Activated CD8-positive, alpha-beta T cell treated with anti-CD3 and anti-CD28 coated beads, Interleukin-2, amount 10 ng/mL, durations not matched to agents 7 days and 5 days (primary cell): ENCODE results near the gene MGMT. TPM values are rescaled to one million over a fixed set of nuclear protein-coding genes. Genes with fewer than 3 reads are reported as not detected.

Experiments used
- ATAC-seq: fragments of 150-1000 bp; cut with Tn5 transposase; one replicate; pipeline ENCODE4 v1.10.0; 2021; ENCODE audit warnings: moderate library complexity
- CTCF ChIA-PET: fragments of 350-600 bp; sonication (Branson Sonifier 250); formaldehyde crosslinking; loops from one replicate; lab custom pipeline; 2021; ENCODE audit warnings: antibody characterized with exemption; lab: Charles Lee
- POLR2A ChIA-PET: fragments of 350-600 bp; sonication (Branson Sonifier 250); formaldehyde crosslinking; loops from one replicate; lab custom pipeline; 2021; ENCODE audit warnings: antibody characterized with exemption; lab: Charles Lee
- DNase-seq: peaks from one replicate; pipeline ENCODE4 v3.0.0-alpha.2; 2020
- H3K27ac Mint-ChIP-seq: one replicate; pipeline ENCODE4 v1.8.0; 2021; ENCODE audit warnings: mild to moderate bottlenecking, mixed read lengths
- H3K27me3 Mint-ChIP-seq: one replicate; pipeline ENCODE4 v1.8.0; 2021; ENCODE audit warnings: low read depth, mixed read lengths
- H3K36me3 Mint-ChIP-seq: one replicate; pipeline ENCODE4 v1.8.0; 2021; ENCODE audit warnings: low read depth, mixed read lengths
- H3K4me1 Mint-ChIP-seq: one replicate; pipeline ENCODE4 v1.8.0; 2021; ENCODE audit warnings: low read depth, mixed read lengths
- H3K4me3 Mint-ChIP-seq: one replicate; pipeline ENCODE4 v1.8.0; 2021; ENCODE audit warnings: mild to moderate bottlenecking, mixed read lengths
- H3K9me3 Mint-ChIP-seq: one replicate; pipeline ENCODE4 v1.8.0; 2022; ENCODE audit warnings: mixed read lengths; ENCODE audit not compliant: insufficient read depth
- total RNA-seq, 2 experiments: library from RNA; stranded (reverse); gene quantifications; one replicate each; pipeline ENCODE4 v1.2.3, GENCODE V29; 2021

The MGMT gene
- total RNA-seq, 2 experiments from 2014 or later = 16.7 to 17.3 TPM

DNA sequence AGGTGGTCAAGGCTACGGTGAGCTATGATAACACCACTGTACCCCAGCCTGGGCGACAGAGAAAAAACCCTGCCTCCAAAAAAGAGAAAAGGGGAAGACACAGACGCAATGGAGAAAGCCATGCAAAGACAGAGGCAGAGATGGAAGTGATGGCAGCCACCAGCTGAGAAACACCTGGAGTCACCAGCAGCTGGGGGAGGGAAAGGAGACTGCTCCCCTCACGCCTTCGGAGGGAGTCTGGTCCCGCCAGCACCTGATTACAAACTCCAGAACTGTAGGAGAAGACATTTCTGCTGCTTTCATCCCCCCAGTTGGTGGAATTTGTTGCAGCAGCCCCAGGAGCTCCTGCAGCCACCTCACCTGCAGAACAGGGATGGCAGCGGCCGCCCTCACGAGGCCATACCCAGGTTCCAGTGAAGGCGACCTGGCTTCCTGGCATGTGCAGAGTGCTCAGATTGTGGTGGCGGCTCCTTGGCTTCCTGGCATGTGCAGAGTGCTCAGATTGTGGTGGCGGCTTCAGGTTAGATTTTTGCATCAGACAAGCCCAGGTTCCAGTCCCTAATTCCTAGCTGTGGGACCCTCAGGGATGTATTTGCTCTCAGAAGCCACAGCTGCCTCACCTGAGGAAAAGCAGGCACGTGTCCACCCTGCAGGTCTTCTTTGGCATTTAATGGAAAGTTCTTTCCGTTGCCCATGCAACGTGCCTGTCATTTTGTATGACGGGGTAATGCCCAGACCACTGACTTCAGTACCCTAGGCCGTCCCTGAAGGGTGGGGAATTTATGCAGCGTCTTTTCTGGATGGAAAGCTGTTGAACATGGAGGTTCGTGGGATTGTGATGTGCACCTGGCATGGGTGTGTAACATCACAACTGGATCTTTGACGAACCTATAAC is 314.1 kb downstream of the MGMT start:
- Mint-ChIP-seq H3K27me3 (no peaks in the 10 kb centered on the region), H3K4me3 (no peak overlapping the region), H3K36me3 (no peaks in the 10 kb centered on the region), H3K9me3 (peaks cover 16% of the 10 kb centered on the region), H3K27ac (no peak overlapping the region), H3K4me1 (no peaks in the 10 kb centered on the region)
- DNase-seq (no peak), ATAC-seq (no peak)
- ChIA-PET CTCF (no interaction called here), POLR2A (no interaction called here)

GRCh38 chr10:129784291-129784690 is 317.2 kb downstream of the MGMT start:
- Mint-ChIP-seq H3K27me3 (no peaks in the 10 kb centered on the region), H3K4me3 (no peak overlapping the region), H3K9me3 (peaks cover 16% of the 10 kb centered on the region), H3K4me1 (no peaks in the 10 kb centered on the region), H3K27ac (no peak overlapping the region), H3K36me3 (no peaks in the 10 kb centered on the region)
- no peak for ATAC-seq
- CTCF ChIA-PET = no interaction called here
- POLR2A ChIA-PET = no interaction called here
- DNase-seq = no peak

DNA sequence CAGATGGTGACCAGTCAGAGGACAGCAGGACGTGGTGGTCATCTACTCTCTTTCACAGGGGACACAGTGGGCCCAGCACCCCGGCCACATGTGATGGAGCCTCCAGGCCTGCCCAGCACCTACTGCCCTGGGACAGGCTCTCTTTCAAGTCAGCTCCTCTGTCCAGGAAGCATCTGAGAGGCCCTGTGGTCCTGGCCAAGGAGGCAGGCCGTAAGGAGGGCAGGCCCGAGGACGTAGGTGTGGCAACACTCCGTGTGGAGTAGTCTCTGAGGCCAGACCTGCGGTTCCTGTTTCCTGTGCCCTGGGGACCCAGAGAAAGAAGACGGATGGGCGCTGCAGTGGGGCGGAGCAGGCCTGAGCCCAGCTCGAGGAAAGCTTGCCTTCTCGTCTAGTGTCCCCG is 317.9 kb downstream of the MGMT start:
- peaks cover 22% of the 10 kb centered on the region for H3K9me3 Mint-ChIP-seq
- no peaks in the 10 kb centered on the region for H3K4me1 Mint-ChIP-seq
- H3K36me3 Mint-ChIP-seq = no peaks in the 10 kb centered on the region
- ChIA-PET CTCF (no interaction called here), POLR2A (no interaction called here)
- H3K27ac Mint-ChIP-seq = no peak overlapping the region
- no peak overlapping the region for H3K4me3 Mint-ChIP-seq
- no peak for ATAC-seq
- DNase-seq = no peak
- no peaks in the 10 kb centered on the region for H3K27me3 Mint-ChIP-seq

DNA sequence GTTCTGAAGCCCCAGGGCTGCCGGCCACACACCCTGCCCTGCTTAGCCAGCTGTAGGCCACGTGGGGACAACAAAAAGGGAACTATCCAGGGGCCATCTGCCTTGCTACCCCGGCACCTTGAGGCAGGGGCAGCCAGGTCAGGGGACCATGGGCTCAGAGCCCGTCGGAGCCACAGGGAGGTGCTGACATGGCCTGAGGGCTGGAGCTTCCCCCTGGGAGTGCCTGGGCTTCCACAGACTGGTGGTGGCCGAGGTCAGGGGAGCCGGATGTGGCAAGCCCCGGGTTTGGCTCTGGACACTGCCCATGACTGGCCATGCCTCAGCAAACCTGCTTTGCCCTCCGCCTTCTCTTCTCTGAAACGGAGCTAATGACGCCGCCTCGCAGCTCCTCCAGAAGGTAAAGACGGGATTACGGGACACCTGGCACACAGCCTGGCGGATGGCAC is 318.5 kb downstream of the MGMT start:
- H3K36me3 Mint-ChIP-seq = no peaks in the 10 kb centered on the region
- H3K4me3 Mint-ChIP-seq = no peak overlapping the region
- H3K9me3 Mint-ChIP-seq = peaks cover 24% of the 10 kb centered on the region
- DNase-seq = no peak
- CTCF ChIA-PET = no interaction called here
- no peak for ATAC-seq
- no peaks in the 10 kb centered on the region for H3K27me3 Mint-ChIP-seq
- POLR2A ChIA-PET = no interaction called here
- no peak overlapping the region for H3K27ac Mint-ChIP-seq
- H3K4me1 Mint-ChIP-seq = no peaks in the 10 kb centered on the region

DNA sequence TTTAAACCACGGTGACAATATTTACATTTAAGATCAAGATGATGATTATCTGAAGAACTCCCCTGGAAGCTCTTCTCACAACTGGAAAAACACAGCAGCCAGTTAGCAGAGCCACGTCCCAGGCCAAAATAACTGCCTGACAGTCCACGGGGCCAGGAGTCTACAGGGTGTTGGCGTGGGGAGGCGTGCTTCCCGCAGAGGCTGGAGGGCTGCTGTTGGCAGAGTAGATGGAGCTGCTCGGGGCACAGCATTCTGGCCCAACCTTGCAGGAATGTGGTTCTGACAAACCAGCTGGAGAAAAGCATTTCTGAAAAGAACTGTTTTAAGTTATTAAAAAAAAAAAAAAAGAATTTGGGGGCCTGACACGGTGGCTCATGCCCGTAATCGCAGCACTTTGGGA is 319.2 kb downstream of the MGMT start:
- Mint-ChIP-seq H3K36me3 (no peaks in the 10 kb centered on the region), H3K9me3 (peaks cover 20% of the 10 kb centered on the region), H3K27ac (no peak overlapping the region), H3K4me1 (no peaks in the 10 kb centered on the region), H3K4me3 (no peak overlapping the region), H3K27me3 (no peaks in the 10 kb centered on the region)
- ChIA-PET POLR2A (no interaction called here), CTCF (no interaction called here)
- DNase-seq (no peak), ATAC-seq (no peak)

GRCh38 chr10:129787557-129787956 is 320.5 kb downstream of the MGMT start:
- POLR2A ChIA-PET = no interaction called here
- peaks cover 16% of the 10 kb centered on the region for H3K9me3 Mint-ChIP-seq
- CTCF ChIA-PET = no interaction called here
- no peaks in the 10 kb centered on the region for H3K36me3 Mint-ChIP-seq
- ATAC-seq (no peak), DNase-seq (no peak)
- H3K27ac Mint-ChIP-seq = no peak overlapping the region
- no peak overlapping the region for H3K4me3 Mint-ChIP-seq
- H3K4me1 Mint-ChIP-seq = no peaks in the 10 kb centered on the region
- no peaks in the 10 kb centered on the region for H3K27me3 Mint-ChIP-seq

DNA sequence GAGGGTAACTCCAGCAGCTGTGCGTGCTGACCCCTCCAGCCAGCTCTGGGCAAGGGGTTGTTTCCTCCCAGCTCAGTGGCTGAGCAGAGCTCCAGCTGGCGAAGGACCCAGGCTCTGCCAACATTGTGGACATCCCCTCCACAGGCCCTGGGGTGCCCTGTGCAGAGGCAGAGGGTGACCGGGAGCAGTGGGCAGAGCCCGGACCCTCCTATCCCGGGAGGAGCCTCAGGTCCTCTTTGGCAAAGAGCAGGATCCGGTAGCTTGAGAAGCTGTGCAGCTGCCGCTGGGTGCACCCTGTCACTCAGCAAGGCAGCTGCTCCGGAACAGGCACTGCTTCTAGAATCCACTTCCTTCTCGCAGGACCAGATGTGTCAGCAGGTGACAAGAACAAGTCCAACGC is 321.2 kb downstream of the MGMT start:
- CTCF ChIA-PET = no interaction called here
- no peaks in the 10 kb centered on the region for H3K27me3 Mint-ChIP-seq

DNA sequence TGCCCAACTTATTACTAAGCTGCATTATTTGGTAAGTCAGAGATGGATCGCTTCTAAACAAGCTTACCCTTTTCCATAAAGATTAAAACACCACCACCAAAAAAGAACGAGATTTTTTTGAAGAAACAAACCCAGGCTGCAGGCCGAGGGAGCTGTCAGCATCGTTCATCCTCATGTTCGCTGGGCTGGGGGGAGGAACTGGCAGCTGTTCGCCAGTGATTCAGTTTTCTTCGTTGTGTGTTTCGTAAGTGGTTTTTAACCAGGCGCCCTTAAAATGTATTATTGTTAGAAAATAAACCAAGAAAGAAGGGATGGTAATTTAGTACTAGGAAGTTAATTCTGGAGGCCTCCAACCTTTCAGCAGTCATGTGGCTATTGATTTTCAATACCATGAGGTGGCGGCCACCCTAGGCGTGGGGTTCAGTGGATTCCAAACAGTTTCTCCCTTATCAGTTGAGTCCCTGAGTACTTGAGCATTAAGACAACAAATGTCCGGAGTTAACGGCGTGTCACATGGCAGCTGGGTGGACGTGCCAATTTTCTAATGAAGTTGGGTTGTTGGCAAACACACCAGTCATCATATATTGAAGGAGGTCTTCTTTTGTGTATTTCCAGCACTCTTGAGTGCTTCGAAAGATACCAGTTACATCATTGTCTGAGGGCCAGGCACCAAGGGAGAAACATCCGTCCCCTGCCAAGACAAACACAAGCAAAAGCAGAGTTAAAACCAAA is 323.8 kb downstream of the MGMT start:
- ATAC-seq = no peak

More for the DNA sequence above, 321.2 kb downstream of the MGMT start:
- DNase-seq = no peak
- H3K27ac Mint-ChIP-seq = no peak overlapping the region
- H3K4me1 Mint-ChIP-seq = no peaks in the 10 kb centered on the region
- no peaks in the 10 kb centered on the region for H3K36me3 Mint-ChIP-seq
- no peak overlapping the region for H3K4me3 Mint-ChIP-seq
- POLR2A ChIA-PET = no interaction called here
- peaks cover 16% of the 10 kb centered on the region for H3K9me3 Mint-ChIP-seq
- no peak for ATAC-seq

GRCh38 chr10:129792141-129792540 is 325.1 kb downstream of the MGMT start:
- CTCF ChIA-PET = no interaction called here
- Mint-ChIP-seq H3K36me3 (peaks cover 2% of the 10 kb centered on the region), H3K4me3 (no peak overlapping the region), H3K27ac (no peak overlapping the region), H3K4me1 (no peaks in the 10 kb centered on the region), H3K9me3 (peaks cover 38% of the 10 kb centered on the region), H3K27me3 (no peaks in the 10 kb centered on the region)
- DNase-seq (no peak), ATAC-seq (no peak)
- POLR2A ChIA-PET = no interaction called here

More for the DNA sequence above, 323.8 kb downstream of the MGMT start:
- Mint-ChIP-seq H3K4me1 (no peaks in the 10 kb centered on the region), H3K9me3 (peaks cover 36% of the 10 kb centered on the region), H3K27me3 (no peaks in the 10 kb centered on the region), H3K27ac (no peak overlapping the region), H3K36me3 (peaks cover 2% of the 10 kb centered on the region), H3K4me3 (no peak overlapping the region)
- POLR2A ChIA-PET = no interaction called here
- CTCF ChIA-PET = no interaction called here
- no peak for DNase-seq

DNA sequence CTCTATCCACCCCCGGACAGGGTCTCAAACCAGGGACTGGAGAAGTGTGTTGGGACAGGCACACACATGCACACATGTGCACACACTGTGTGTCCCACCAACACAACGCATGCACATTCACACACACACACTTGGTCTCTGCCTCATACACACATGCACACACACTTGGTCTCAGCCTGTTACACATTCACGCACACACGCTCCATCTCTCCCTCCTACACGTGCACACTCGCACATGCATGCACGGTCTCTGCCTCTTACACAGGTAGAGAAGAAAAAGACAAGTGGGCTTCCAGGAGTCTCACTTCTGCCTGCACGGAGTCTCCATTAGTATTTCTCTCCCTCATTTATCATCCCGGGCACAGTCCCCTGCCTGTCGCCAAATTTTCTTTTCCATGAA is 325.8 kb downstream of the MGMT start:
- DNase-seq (no peak), ATAC-seq (no peak)
- Mint-ChIP-seq H3K4me1 (no peaks in the 10 kb centered on the region), H3K36me3 (peaks cover 2% of the 10 kb centered on the region), H3K27me3 (no peaks in the 10 kb centered on the region), H3K4me3 (no peak overlapping the region), H3K27ac (no peak overlapping the region), H3K9me3 (peaks cover 42% of the 10 kb centered on the region)
- POLR2A ChIA-PET = no interaction called here
- CTCF ChIA-PET = no interaction called here

DNA sequence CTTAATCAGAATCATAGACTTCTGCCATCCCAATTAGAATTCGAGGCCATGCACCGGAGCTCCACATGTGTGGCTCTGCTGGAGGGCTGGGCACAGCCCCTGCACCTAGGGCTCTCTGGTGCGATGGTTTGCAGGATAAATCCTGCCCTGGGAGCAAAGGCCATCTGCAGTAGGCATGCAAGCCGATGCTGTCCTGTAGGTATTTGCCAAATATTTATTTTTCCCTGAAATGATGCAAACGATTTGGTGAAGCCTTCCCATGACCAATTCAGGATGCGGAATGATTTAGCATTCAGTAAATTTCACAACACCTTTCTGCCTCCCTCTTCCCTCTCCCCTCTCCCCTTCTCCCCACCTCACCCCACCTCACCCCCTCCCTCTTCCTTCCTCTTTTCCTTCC is 326.4 kb downstream of the MGMT start:
- Mint-ChIP-seq H3K36me3 (peaks cover 2% of the 10 kb centered on the region), H3K27ac (no peak overlapping the region), H3K9me3 (peaks cover 40% of the 10 kb centered on the region), H3K27me3 (no peaks in the 10 kb centered on the region), H3K4me3 (no peak overlapping the region), H3K4me1 (no peaks in the 10 kb centered on the region)
- ChIA-PET POLR2A (no interaction called here), CTCF (no interaction called here)
- ATAC-seq = no peak
- DNase-seq = no peak

DNA sequence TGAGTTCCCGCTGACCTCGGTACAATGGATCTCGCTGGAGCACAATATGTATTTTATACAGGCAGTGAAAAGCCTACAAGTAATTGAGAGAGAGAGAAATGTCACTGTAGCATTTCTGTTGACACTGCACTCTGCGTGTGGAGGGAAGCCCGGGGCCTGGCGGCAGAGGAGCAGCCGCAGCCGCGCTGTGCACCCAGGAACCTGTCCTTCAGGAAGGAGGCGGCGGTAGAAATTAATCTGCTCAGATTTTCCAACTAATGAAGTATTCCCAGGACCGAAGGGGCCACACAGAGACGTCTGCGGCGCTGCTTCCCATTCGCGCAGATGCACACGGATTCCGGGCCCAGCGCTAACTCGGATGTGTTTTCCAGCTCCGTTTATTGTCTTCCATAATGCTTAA is 327.0 kb downstream of the MGMT start:
- peaks cover 38% of the 10 kb centered on the region for H3K9me3 Mint-ChIP-seq
- H3K4me1 Mint-ChIP-seq = no peaks in the 10 kb centered on the region
- POLR2A ChIA-PET = no interaction called here
- no peaks in the 10 kb centered on the region for H3K27me3 Mint-ChIP-seq
- CTCF ChIA-PET = no interaction called here
- no peak overlapping the region for H3K27ac Mint-ChIP-seq
- ATAC-seq (no peak), DNase-seq (no peak)
- H3K4me3 Mint-ChIP-seq = no peak overlapping the region
- peaks cover 2% of the 10 kb centered on the region for H3K36me3 Mint-ChIP-seq
